Thoracic aorta (tissue), 2 donors: ENCODE results near the gene ANO5. TPM values are rescaled to one million over a fixed set of nuclear protein-coding genes. Genes with fewer than 3 reads are reported as not detected.
"Not testable (repeated sequence)": the region's sequence is repeated elsewhere in the genome, so short reads cannot be mapped to it uniquely, and the experiment has no call there.

Experiments used
- ATAC-seq: fragments of 150-250 bp; one replicate; pipeline ENCODE4 v1.8.0; 2017; ENCODE audit warnings: low read depth; ENCODE audit not compliant: insufficient number of reproducible peaks, low FRiP score
- DNase-seq: peaks from one replicate; pipeline ENCODE4 v3.0.0-alpha.2; 2020; ENCODE audit warnings: low spot score
- H3K27ac ChIP-seq, 2 donors: fragments of 200-600 bp; sonication (generic); 1 replicate in 1 of 2; 2 replicates in 1 of 2; pipeline ENCODE4 v1.5.1; 2016; ENCODE audit warnings: mild to moderate bottlenecking in 2 of 2, moderate library complexity in 2 of 2
- H3K27me3 ChIP-seq: fragments of 200-600 bp; sonication (generic); replicated peaks from 2 replicates; pipeline ENCODE4 v1.6.0; 2016; ENCODE audit warnings: mild to moderate bottlenecking; ENCODE audit not compliant: insufficient read depth
- H3K36me3 ChIP-seq: fragments of 200-600 bp; sonication (generic); one replicate; pipeline ENCODE4 v1.5.1; 2016
- H3K4me1 ChIP-seq, 2 donors: fragments of 200-600 bp; sonication (generic); 1 replicate in 1 of 2; 2 replicates in 1 of 2; pipeline versions ENCODE4 v1.5.1 to v1.6.0; 2016; ENCODE audit warnings: low read depth in 2 of 2, mild to moderate bottlenecking in 1 of 2; ENCODE audit not compliant: control insufficient read depth in 1 of 2
- H3K4me3 ChIP-seq: fragments of 200-600 bp; sonication (generic); 2 replicates; pipeline ENCODE4 v1.5.1; 2016; ENCODE audit warnings: mild to moderate bottlenecking
- H3K9me3 ChIP-seq: fragments of 200-600 bp; sonication (generic); 2 replicates; pipeline ENCODE4 v1.5.1; 2016
- total RNA-seq, 2 donors: library from RNA; depleted of rRNA; stranded (reverse); fragments of >200 nt; gene quantifications; one replicate each; pipeline versions ENCODE4 v1.1.0 to v1.2.3, GENCODE V29; 2016
- TF ChIP-seq, protein P1 (sequence below): fragments of 200-600 bp; sonication (generic); IDR thresholded peaks from one replicate; pipeline ENCODE4 v1.5.1; 2019; ENCODE audit warnings: antibody characterized with exemption

ANO5 gene
- total RNA-seq, 2 donors from 2014 or later, result 6.5 to 7.9 TPM

DNA sequence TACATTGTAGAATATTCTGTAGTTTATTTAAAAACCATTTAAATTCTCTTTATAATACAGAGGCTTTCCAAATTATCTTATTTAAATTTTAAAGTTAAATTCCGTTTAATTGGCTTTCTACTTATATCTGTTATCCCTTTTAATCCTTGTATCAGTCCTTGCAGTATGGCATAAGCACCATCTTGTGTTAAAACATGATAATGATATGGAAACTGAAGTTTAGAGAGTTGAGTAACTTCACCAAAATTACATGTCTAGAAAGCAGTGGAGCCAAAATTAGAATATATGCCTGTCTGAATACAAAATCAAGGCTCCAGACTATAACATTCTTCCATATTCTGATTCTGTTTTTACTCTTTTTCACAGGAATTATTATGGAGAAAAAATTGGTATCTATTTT lies 57.0 kb downstream of the ANO5 start:
- H3K27ac ChIP-seq, result no peak overlapping the region
- no peak overlapping the region for H3K4me3 ChIP-seq
- H3K9me3 ChIP-seq, result no peaks in the 10 kb centered on the region
- TF ChIP-seq, protein P1, sequence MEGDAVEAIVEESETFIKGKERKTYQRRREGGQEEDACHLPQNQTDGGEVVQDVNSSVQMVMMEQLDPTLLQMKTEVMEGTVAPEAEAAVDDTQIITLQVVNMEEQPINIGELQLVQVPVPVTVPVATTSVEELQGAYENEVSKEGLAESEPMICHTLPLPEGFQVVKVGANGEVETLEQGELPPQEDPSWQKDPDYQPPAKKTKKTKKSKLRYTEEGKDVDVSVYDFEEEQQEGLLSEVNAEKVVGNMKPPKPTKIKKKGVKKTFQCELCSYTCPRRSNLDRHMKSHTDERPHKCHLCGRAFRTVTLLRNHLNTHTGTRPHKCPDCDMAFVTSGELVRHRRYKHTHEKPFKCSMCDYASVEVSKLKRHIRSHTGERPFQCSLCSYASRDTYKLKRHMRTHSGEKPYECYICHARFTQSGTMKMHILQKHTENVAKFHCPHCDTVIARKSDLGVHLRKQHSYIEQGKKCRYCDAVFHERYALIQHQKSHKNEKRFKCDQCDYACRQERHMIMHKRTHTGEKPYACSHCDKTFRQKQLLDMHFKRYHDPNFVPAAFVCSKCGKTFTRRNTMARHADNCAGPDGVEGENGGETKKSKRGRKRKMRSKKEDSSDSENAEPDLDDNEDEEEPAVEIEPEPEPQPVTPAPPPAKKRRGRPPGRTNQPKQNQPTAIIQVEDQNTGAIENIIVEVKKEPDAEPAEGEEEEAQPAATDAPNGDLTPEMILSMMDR, result no peak
- no peak for ATAC-seq
- no peaks in the 10 kb centered on the region for H3K36me3 ChIP-seq
- no peaks in the 10 kb centered on the region for H3K4me1 ChIP-seq
- H3K27me3 ChIP-seq, result no peaks in the 10 kb centered on the region
- DNase-seq, result no peak

DNA sequence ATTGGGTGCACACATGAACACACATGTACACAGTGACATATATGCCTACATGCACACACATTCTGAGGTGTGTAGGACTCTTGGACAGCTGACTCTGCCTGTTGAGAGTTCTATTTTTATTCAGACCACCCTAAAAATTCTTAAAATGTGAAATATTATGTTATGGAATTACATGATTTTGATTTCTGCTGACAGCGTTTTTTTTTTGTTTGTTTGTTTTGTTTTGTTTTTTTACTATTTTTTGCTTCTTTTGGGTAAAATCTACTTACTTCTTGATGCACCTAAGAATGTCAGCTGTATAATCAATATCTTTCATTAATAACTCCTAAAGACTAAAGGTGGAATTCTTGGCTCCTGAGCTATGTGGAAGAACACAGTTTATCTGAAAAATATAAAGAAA lies 64.0 kb downstream of the ANO5 start:
- ATAC-seq, result no peak

DNA sequence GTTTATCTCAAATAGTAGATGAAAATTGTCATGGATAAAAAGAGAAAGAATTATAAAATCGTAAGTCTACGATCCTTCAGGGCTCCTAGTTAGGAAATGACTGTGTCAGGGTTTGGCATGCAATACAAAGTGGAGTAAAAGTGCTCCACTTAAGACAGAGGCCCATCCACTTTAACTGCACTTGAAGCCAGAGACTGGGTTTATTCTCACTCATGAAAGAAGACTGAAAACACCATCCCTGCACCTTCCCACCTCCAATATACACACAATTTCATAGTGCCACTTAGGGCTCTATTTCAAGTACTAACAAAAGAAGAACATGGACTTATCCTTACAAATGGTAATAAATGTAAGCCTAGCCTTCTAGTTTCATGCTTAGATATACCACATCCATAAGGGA lies 70.7 kb downstream of the ANO5 start:
- ATAC-seq (no peak), DNase-seq (no peak)
- no peak overlapping the region for H3K27ac ChIP-seq
- H3K4me1 ChIP-seq, result no peaks in the 10 kb centered on the region
- TF ChIP-seq, protein P1, result no peak
- no peak overlapping the region for H3K4me3 ChIP-seq
- no peaks in the 10 kb centered on the region for H3K9me3 ChIP-seq
- H3K36me3 ChIP-seq, result peaks cover 2% of the 10 kb centered on the region
- no peaks in the 10 kb centered on the region for H3K27me3 ChIP-seq

More for the DNA sequence above, 64.0 kb downstream of the ANO5 start:
- peaks cover 2% of the 10 kb centered on the region for H3K36me3 ChIP-seq
- H3K9me3 ChIP-seq, result no peaks in the 10 kb centered on the region
- TF ChIP-seq, protein P1, result no peak
- H3K4me1 ChIP-seq, result no peaks in the 10 kb centered on the region
- H3K27ac ChIP-seq, result no peak overlapping the region
- no peak overlapping the region for H3K4me3 ChIP-seq
- DNase-seq, result no peak
- no peaks in the 10 kb centered on the region for H3K27me3 ChIP-seq

DNA sequence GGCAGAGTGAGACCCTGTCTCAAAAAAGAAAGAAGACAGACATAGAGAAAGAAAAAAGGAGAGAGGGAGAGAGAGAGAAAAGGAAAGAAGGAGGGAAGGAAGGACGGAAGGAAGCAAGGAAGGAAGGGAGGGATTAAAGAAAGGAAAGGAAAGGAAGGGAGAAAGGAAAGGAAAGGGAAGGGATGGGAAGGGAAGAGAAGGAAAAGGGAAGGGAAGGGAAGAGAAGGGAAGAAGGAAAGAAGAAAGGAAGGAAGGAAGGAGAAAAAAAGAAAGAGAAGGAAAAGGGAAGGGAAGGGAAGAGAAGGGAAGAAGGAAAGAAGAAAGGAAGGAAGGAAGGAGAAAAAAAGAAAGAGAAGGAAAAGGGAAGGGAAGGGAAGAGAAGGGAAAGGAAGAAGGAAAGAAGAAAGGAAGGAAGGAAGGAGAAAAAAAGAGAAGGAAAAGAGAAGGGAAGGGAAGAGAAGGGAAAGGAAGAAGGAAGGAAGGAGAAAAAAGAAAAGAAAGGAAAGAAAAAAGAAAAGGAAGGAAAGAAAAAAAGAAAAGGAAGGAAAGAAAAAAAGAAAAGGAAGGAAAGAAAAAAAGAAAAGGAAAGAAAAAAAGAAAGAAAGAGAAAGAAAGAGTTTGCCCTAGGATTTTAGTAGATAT lies 76.2 kb downstream of the ANO5 start:
- DNase-seq, H3K36me3 ChIP-seq, H3K4me1 ChIP-seq, H3K27ac ChIP-seq, H3K4me3 ChIP-seq, H3K27me3 ChIP-seq, H3K9me3 ChIP-seq, ATAC-seq: not testable (repeated sequence)

DNA sequence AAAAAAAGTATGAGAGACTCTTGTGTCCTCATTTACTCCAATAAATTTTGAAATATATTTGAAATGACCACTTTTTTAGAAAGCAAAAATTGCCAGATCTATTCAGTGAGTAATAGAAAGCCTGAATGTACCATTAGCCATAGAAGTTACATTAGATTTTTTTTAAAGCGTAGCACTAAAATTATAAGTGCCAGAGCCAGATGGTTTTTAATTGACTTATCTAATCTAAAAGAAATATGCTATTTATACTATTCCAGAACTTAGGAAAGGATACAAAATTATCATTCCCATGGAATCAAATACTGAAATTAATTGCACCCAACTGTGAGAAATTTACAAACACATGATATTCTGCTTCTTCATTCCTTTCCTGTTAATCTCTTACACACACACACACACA lies 80.9 kb downstream of the ANO5 start:
- ATAC-seq, result no peak
- Histone ChIP-seq H3K4me1 (no peaks in the 10 kb centered on the region), H3K36me3 (peaks cover 3% of the 10 kb centered on the region), H3K27me3 (no peaks in the 10 kb centered on the region), H3K9me3 (no peaks in the 10 kb centered on the region), H3K4me3 (no peak overlapping the region), H3K27ac (no peak overlapping the region)
- no peak for DNase-seq
- TF ChIP-seq, protein P1, result no peak

DNA sequence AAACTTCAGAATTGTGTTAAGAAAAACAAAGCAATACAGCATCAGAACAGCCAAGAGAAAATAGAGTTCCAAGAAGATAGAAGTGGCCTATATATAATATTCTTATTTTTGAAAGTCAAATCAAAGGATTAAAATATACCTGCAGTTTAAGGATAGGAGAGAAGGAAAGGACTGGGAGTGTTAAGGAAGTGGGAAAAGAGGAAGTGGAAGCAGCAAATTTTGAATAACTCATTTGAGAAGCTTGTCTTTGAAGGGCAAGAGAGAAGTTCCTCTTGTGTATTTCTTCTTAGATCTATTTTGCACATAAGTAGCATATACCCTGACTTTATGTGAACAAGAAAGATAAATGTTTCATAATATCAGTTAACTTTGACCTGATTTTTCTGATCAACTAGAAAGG lies 82.7 kb downstream of the ANO5 start:
- no peak overlapping the region for H3K27ac ChIP-seq
- TF ChIP-seq, protein P1, result no peak
- DNase-seq, result no peak
- ATAC-seq, result no peak
- H3K27me3 ChIP-seq, result no peaks in the 10 kb centered on the region
- no peaks in the 10 kb centered on the region for H3K4me1 ChIP-seq
- no peaks in the 10 kb centered on the region for H3K9me3 ChIP-seq
- peaks cover 3% of the 10 kb centered on the region for H3K36me3 ChIP-seq
- H3K4me3 ChIP-seq, result no peak overlapping the region
